Retinal pigment epithelial cell (primary cell): ENCODE data around the gene MMEL1.

Experiments
- DNase-seq: peaks from one replicate; pipeline ENCODE4 v3.0.0-alpha.2; 2010; ENCODE audit warnings: low read depth
- H3K4me3 ChIP-seq: 2 replicates; pipeline ENCODE4 v1.5.1; 2011; ENCODE audit warnings: mild to moderate bottlenecking, low read length, control low read depth, moderate library complexity
- CTCF ChIP-seq: conservative IDR thresholded peaks from 2 replicates; pipeline ENCODE4 v1.5.1; 2011; ENCODE audit warnings: low read depth, low read length, control low read depth, inconsistent platforms

MMEL1 gene

GRCh38 chr1:2642560-2643413 lies 10.0 kb upstream of the MMEL1 start:
- DNase-seq: peak; percentile 50
- TF ChIP-seq CTCF: no peak
- H3K4me3 ChIP-seq: peak overlapping the region; percentile 61

- TF ChIP-seq CTCF: no peak
- peak overlapping the region; percentile 61 for H3K4me3 ChIP-seq
- no peak for DNase-seq
Observed at GRCh38 chr1:2642131-2642559, 9.3 kb upstream of the MMEL1 start.

- no peak for TF ChIP-seq CTCF
- DNase-seq: no peak
- peak overlapping the region; percentile 61 for H3K4me3 ChIP-seq
Observed at GRCh38 chr1:2641381-2642130, 8.7 kb upstream of the MMEL1 start.

GRCh38 chr1:2640626-2641025 lies 7.8 kb upstream of the MMEL1 start:
- DNase-seq: no peak

GRCh38 chr1:2639607-2640521 lies 7.0 kb upstream of the MMEL1 start:
- DNase-seq: no peak
- no peak overlapping the region for H3K4me3 ChIP-seq
- no peak for TF ChIP-seq CTCF

More at GRCh38 chr1:2640626-2641025, 7.8 kb upstream of the MMEL1 start:
- no peak for TF ChIP-seq CTCF
- no peak overlapping the region for H3K4me3 ChIP-seq

- H3K4me3 ChIP-seq: no peak overlapping the region
- DNase-seq: no peak
- no peak for TF ChIP-seq CTCF
Observed at GRCh38 chr1:2639203-2639602, 6.4 kb upstream of the MMEL1 start.
